HG03439 (cell line): ENCODE results near the gene OPCML.

ENCODE experiments used
- ATAC-seq: cut with Tn5 transposase; IDR thresholded peaks from one replicate; pipeline ENCODE4 v1.9.1; 2021; ENCODE audit warnings: mild to moderate bottlenecking, moderate library complexity; ENCODE audit not compliant: unreplicated experiment

OPCML gene

GRCh38 chr11:133414506-133414905 is 117.8 kb downstream of the OPCML start:
- no peak for ATAC-seq

GRCh38 chr11:133413703-133414102 is 118.6 kb downstream of the OPCML start:
- ATAC-seq, result no peak

- ATAC-seq, result no peak
These were observed 122.5 kb downstream of the OPCML start for GRCh38 chr11:133409799-133410198.

- no peak for ATAC-seq
These were observed 123.4 kb downstream of the OPCML start for GRCh38 chr11:133408936-133409335.

GRCh38 chr11:133408402-133408801 is 123.9 kb downstream of the OPCML start:
- no peak for ATAC-seq

GRCh38 chr11:133406489-133406888 is 125.8 kb downstream of the OPCML start:
- ATAC-seq, result no peak

- no peak for ATAC-seq
These were observed 128.4 kb downstream of the OPCML start for GRCh38 chr11:133403900-133404299.

GRCh38 chr11:133402551-133402950 is 129.8 kb downstream of the OPCML start:
- ATAC-seq, result no peak

- ATAC-seq, result no peak
These were observed 132.3 kb downstream of the OPCML start for GRCh38 chr11:133399855-133400625.

GRCh38 chr11:133399294-133399693 is 133.0 kb downstream of the OPCML start:
- ATAC-seq, result no peak

- no peak for ATAC-seq
These were observed 141.5 kb downstream of the OPCML start for GRCh38 chr11:133390803-133391202.

GRCh38 chr11:133388975-133389568 is 143.2 kb downstream of the OPCML start:
- no peak for ATAC-seq

GRCh38 chr11:133388260-133388659 is 144.0 kb downstream of the OPCML start:
- no peak for ATAC-seq

- ATAC-seq, result no peak
These were observed 145.4 kb downstream of the OPCML start for GRCh38 chr11:133386852-133387251.

GRCh38 chr11:133386262-133386661 is 146.0 kb downstream of the OPCML start:
- no peak for ATAC-seq

- ATAC-seq, result no peak
These were observed 146.5 kb downstream of the OPCML start for GRCh38 chr11:133385781-133386180.

- no peak for ATAC-seq
These were observed 147.6 kb downstream of the OPCML start for GRCh38 chr11:133384731-133385130.

- no peak for ATAC-seq
These were observed 148.6 kb downstream of the OPCML start for GRCh38 chr11:133383689-133384088.

- ATAC-seq, result no peak
These were observed 149.1 kb downstream of the OPCML start for GRCh38 chr11:133383201-133383600.

- no peak for ATAC-seq
These were observed 150.0 kb downstream of the OPCML start for GRCh38 chr11:133382131-133382812.

GRCh38 chr11:133381761-133382130 is 150.6 kb downstream of the OPCML start:
- ATAC-seq, result no peak

GRCh38 chr11:133366147-133366546 is 166.2 kb downstream of the OPCML start:
- ATAC-seq, result no peak
